Measurements from ENCODE around the gene SLC46A3. TPM values are rescaled to one million over a fixed set of nuclear protein-coding genes. Genes with fewer than 3 reads are reported as not detected.

Gene SLC46A3
- total RNA-seq, 2 donors from 2014 or later: 8.2 to 16.8 TPM

DNA sequence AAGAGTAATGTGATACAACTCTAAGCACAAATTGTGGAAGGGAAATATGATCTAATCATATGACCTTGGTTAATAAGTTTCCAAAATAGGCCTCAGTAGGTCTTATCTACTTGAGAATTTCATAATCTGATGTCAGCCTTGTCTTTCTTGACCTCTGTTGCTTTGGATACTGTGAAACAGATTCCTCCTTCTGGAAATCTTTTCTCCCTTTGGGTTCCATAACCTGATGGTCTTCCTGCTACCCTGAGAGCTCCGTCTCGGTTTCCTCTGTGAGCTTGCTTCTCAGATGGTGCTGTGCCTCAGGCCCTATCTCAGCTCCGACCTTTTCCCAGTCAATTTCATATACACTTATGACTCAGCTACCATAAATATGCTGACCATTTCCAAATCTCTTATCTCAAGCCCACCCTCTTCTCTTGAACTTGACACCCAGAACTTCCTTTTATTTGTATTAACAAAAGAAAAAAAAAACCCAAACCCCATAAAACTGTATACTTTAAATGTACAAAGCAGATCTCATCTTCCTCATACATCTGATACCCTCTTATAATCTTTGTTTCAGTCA, 6.4 kb upstream of the SLC46A3 start:
- WGBS: 80% methylated on average over 3 of the region's 3 CpGs
- Histone ChIP-seq H3K4me3 (no peak overlapping the region), H3K27me3 (replicated peaks; ENCODE audit: insufficient read depth) (no peaks in the 10 kb centered on the region), H3K27ac (no peak overlapping the region), H3K4me1 (replicated peaks) (no peaks in the 10 kb centered on the region), H3K36me3 (no peaks in the 10 kb centered on the region), H3K9me3 (no peaks in the 10 kb centered on the region)
- no peak for DNase-seq (ENCODE audit: low spot score)
- TF ChIP-seq, protein P1, sequence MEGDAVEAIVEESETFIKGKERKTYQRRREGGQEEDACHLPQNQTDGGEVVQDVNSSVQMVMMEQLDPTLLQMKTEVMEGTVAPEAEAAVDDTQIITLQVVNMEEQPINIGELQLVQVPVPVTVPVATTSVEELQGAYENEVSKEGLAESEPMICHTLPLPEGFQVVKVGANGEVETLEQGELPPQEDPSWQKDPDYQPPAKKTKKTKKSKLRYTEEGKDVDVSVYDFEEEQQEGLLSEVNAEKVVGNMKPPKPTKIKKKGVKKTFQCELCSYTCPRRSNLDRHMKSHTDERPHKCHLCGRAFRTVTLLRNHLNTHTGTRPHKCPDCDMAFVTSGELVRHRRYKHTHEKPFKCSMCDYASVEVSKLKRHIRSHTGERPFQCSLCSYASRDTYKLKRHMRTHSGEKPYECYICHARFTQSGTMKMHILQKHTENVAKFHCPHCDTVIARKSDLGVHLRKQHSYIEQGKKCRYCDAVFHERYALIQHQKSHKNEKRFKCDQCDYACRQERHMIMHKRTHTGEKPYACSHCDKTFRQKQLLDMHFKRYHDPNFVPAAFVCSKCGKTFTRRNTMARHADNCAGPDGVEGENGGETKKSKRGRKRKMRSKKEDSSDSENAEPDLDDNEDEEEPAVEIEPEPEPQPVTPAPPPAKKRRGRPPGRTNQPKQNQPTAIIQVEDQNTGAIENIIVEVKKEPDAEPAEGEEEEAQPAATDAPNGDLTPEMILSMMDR (IDR thresholded peaks at IDR 0.05): no peak
- TF ChIP-seq POLR2A (IDR thresholded peaks at IDR 0.05) (no peak), POLR2AphosphoS5 (IDR thresholded peaks at IDR 0.05) (no peak)
- intact Hi-C loops (cut with DNase I): no loop called here

GRCh38 chr13:28723806-28724205, 5.0 kb upstream of the SLC46A3 start:
- intact Hi-C loops (cut with DNase I): no loop called here
- no peaks in the 10 kb centered on the region for H3K36me3 ChIP-seq
- WGBS: 94% methylated on average over 22 of the region's 22 CpGs
- no peaks in the 10 kb centered on the region for H3K4me1 ChIP-seq (replicated peaks)
- TF ChIP-seq, protein P1 (IDR thresholded peaks at IDR 0.05): no peak
- TF ChIP-seq POLR2AphosphoS5 (IDR thresholded peaks at IDR 0.05) (no peak), POLR2A (IDR thresholded peaks at IDR 0.05) (no peak)
- no peak for DNase-seq (ENCODE audit: low spot score)
- H3K4me3 ChIP-seq: no peak overlapping the region
- no peaks in the 10 kb centered on the region for H3K27me3 ChIP-seq (replicated peaks; ENCODE audit: insufficient read depth)
- no peaks in the 10 kb centered on the region for H3K9me3 ChIP-seq
- H3K27ac ChIP-seq: no peak overlapping the region

GRCh38 chr13:28719227-28720055, 671 bp upstream of the SLC46A3 start:
- DNase-seq (ENCODE audit: low spot score): no peak
- WGBS: 32% methylated on average over 15 of the region's 15 CpGs
- H3K36me3 ChIP-seq: no peaks in the 10 kb centered on the region
- intact Hi-C loops (cut with DNase I): loop anchor here (5.0 kb wide), 1 partner anchor 62 kb away; the partner anchor contains the start of gene POMP
- no peaks in the 10 kb centered on the region for H3K9me3 ChIP-seq
- no peaks in the 10 kb centered on the region for H3K4me1 ChIP-seq (replicated peaks)
- TF ChIP-seq, protein P1 (IDR thresholded peaks at IDR 0.05): no peak
- no peak for TF ChIP-seq POLR2A (IDR thresholded peaks at IDR 0.05)
- H3K4me3 ChIP-seq: peak overlapping the region; percentile 37 to 48
- no peaks in the 10 kb centered on the region for H3K27me3 ChIP-seq (replicated peaks; ENCODE audit: insufficient read depth)
- peak overlapping the region; percentile 36 to 73 for H3K27ac ChIP-seq

DNA sequence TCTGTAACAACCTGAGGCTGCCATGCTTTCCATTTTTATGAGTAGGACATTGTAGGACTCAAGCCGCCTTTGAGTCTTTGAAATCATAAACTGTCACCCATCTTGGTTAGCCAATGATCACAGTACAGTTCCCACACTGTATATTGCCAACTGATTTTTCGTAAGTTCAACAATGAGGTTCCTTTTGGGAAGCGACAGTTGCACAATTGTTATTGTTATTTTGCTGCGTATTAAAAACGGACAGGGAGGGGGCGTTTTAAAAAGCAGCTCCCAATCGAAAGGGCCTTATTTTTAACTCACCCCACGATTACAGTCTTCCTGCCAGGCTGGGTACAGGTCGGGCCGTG, 601 bp downstream of the SLC46A3 start:
- TF ChIP-seq POLR2AphosphoS5 (IDR thresholded peaks at IDR 0.05) (peak; percentile 3), POLR2A (IDR thresholded peaks at IDR 0.05) (no peak)
- H3K4me3 ChIP-seq: peak overlapping the region; percentile 37 to 48
- no peak for DNase-seq (ENCODE audit: low spot score)
- H3K27ac ChIP-seq: peak overlapping the region; percentile 73 to 74
- WGBS: 3% methylated on average over 10 of the region's 10 CpGs
- no peaks in the 10 kb centered on the region for H3K9me3 ChIP-seq
- no peaks in the 10 kb centered on the region for H3K4me1 ChIP-seq (replicated peaks)
- intact Hi-C loops (cut with DNase I): loop anchor here (5.0 kb wide), 1 partner anchor 61 kb away; the partner anchor contains the start of gene POMP
- H3K27me3 ChIP-seq (replicated peaks; ENCODE audit: insufficient read depth): no peaks in the 10 kb centered on the region
- no peaks in the 10 kb centered on the region for H3K36me3 ChIP-seq

DNA sequence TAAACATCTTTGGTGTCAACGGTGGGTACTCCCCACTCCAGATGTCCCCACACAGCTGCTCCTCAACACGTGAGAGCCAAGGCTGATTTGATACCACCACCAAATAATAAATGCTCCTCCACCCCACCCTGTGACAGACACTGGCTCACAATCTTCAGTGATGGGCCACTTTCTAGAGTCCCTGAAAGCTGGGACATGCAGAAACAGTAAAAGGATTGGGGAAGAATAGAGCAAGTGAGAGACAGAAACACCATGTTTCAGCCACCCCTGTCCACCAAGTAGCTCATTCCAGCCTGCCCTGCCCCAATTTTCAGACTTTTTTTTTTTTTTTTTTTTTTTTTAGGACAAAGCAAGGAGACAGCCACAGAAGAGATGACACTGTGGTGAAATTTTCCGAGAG, 1.6 kb downstream of the SLC46A3 start:
- Histone ChIP-seq H3K9me3 (no peaks in the 10 kb centered on the region), H3K27ac (peak overlapping the region in 1 of 2 donors; percentile 19), H3K4me1 (replicated peaks) (no peaks in the 10 kb centered on the region), H3K27me3 (replicated peaks; ENCODE audit: insufficient read depth) (no peaks in the 10 kb centered on the region), H3K36me3 (no peaks in the 10 kb centered on the region), H3K4me3 (no peak overlapping the region)
- TF ChIP-seq POLR2AphosphoS5 (IDR thresholded peaks at IDR 0.05) (no peak), POLR2A (IDR thresholded peaks at IDR 0.05) (no peak)
- TF ChIP-seq, protein P1 (IDR thresholded peaks at IDR 0.05): no peak
- no peak for DNase-seq (ENCODE audit: low spot score)
- WGBS: 53% methylated on average over 3 of the region's 3 CpGs
- intact Hi-C loops (cut with DNase I): loop anchor here (5.0 kb wide), 1 partner anchor 60 kb away; the partner anchor contains the start of gene POMP
